Measurements from ENCODE around the gene SYNPO2.

SYNPO2 gene

GRCh38 chr4:118948545-118949144, 60.0 kb downstream of the SYNPO2 start:
- TF ChIP-seq JUND (IDR thresholded peaks at IDR 0.05; ENCODE audit: low read depth), result no peak
- DNase-seq (ENCODE audit: low read depth in 1 of 2, low spot score in 1 of 2), result no peak

GRCh38 chr4:118950224-118950623, 61.6 kb downstream of the SYNPO2 start:
- TF ChIP-seq JUND (IDR thresholded peaks at IDR 0.05; ENCODE audit: low read depth), result no peak
- in situ Hi-C loops (cut with HindIII; ENCODE audit: low pct_unique_long_range_greater_than_20kb, low sequenced_read_pairs), result no loop called here
- DNase-seq (ENCODE audit: low read depth in 1 of 2, low spot score in 1 of 2), result no peak

More at GRCh38 chr4:118948545-118949144, 60.0 kb downstream of the SYNPO2 start:
- in situ Hi-C loops (cut with HindIII; ENCODE audit: low pct_unique_long_range_greater_than_20kb, low sequenced_read_pairs), result no loop called here

GRCh38 chr4:118950929-118951570, 62.4 kb downstream of the SYNPO2 start:
- no peak for DNase-seq (ENCODE audit: low read depth in 1 of 2, low spot score in 1 of 2)
- TF ChIP-seq JUND (IDR thresholded peaks at IDR 0.05; ENCODE audit: low read depth), result no peak
- in situ Hi-C loops (cut with HindIII; ENCODE audit: low pct_unique_long_range_greater_than_20kb, low sequenced_read_pairs), result no loop called here

GRCh38 chr4:118953276-118953675, 64.6 kb downstream of the SYNPO2 start:
- no peak for TF ChIP-seq JUND (IDR thresholded peaks at IDR 0.05; ENCODE audit: low read depth)
- in situ Hi-C loops (cut with HindIII; ENCODE audit: low pct_unique_long_range_greater_than_20kb, low sequenced_read_pairs), result no loop called here
- no peak for DNase-seq (ENCODE audit: low read depth in 1 of 2, low spot score in 1 of 2)

GRCh38 chr4:118954246-118954645, 65.6 kb downstream of the SYNPO2 start:
- in situ Hi-C loops (cut with HindIII; ENCODE audit: low pct_unique_long_range_greater_than_20kb, low sequenced_read_pairs), result no loop called here
- DNase-seq (ENCODE audit: low read depth in 1 of 2, low spot score in 1 of 2), result peak in 1 of 2 experiments; percentile 36
- TF ChIP-seq JUND (IDR thresholded peaks at IDR 0.05; ENCODE audit: low read depth), result no peak

- DNase-seq (ENCODE audit: low read depth in 1 of 2, low spot score in 1 of 2), result no peak
Measured at GRCh38 chr4:118955515-118955914, 66.9 kb downstream of the SYNPO2 start.

GRCh38 chr4:118957722-118958445, 69.2 kb downstream of the SYNPO2 start:
- TF ChIP-seq JUND (IDR thresholded peaks at IDR 0.05; ENCODE audit: low read depth), result no peak
- DNase-seq (ENCODE audit: low read depth in 1 of 2, low spot score in 1 of 2), result no peak
- in situ Hi-C loops (cut with HindIII; ENCODE audit: low pct_unique_long_range_greater_than_20kb, low sequenced_read_pairs), result no loop called here

More at GRCh38 chr4:118955515-118955914, 66.9 kb downstream of the SYNPO2 start:
- TF ChIP-seq JUND (IDR thresholded peaks at IDR 0.05; ENCODE audit: low read depth), result no peak
- in situ Hi-C loops (cut with HindIII; ENCODE audit: low pct_unique_long_range_greater_than_20kb, low sequenced_read_pairs), result no loop called here

GRCh38 chr4:118962540-118962939, 73.9 kb downstream of the SYNPO2 start:
- in situ Hi-C loops (cut with HindIII; ENCODE audit: low pct_unique_long_range_greater_than_20kb, low sequenced_read_pairs), result no loop called here
- no peak for TF ChIP-seq JUND (IDR thresholded peaks at IDR 0.05; ENCODE audit: low read depth)
- DNase-seq (ENCODE audit: low read depth in 1 of 2, low spot score in 1 of 2), result no peak

- in situ Hi-C loops (cut with HindIII; ENCODE audit: low pct_unique_long_range_greater_than_20kb, low sequenced_read_pairs), result no loop called here
- DNase-seq (ENCODE audit: low read depth in 1 of 2, low spot score in 1 of 2), result no peak
- no peak for TF ChIP-seq JUND (IDR thresholded peaks at IDR 0.05; ENCODE audit: low read depth)
Measured at GRCh38 chr4:118964891-118965411, 76.3 kb downstream of the SYNPO2 start.

GRCh38 chr4:118967393-118967792, 78.7 kb downstream of the SYNPO2 start:
- in situ Hi-C loops (cut with HindIII; ENCODE audit: low pct_unique_long_range_greater_than_20kb, low sequenced_read_pairs), result no loop called here
- no peak for TF ChIP-seq JUND (IDR thresholded peaks at IDR 0.05; ENCODE audit: low read depth)
- no peak for DNase-seq (ENCODE audit: low read depth in 1 of 2, low spot score in 1 of 2)

- in situ Hi-C loops (cut with HindIII; ENCODE audit: low pct_unique_long_range_greater_than_20kb, low sequenced_read_pairs), result no loop called here
- DNase-seq (ENCODE audit: low read depth in 1 of 2, low spot score in 1 of 2), result peak in 1 of 2 experiments; percentile 83
- no peak for TF ChIP-seq JUND (IDR thresholded peaks at IDR 0.05; ENCODE audit: low read depth)
Measured at GRCh38 chr4:118968005-118968404, 79.4 kb downstream of the SYNPO2 start.

GRCh38 chr4:118968813-118969212, 80.2 kb downstream of the SYNPO2 start:
- no peak for TF ChIP-seq JUND (IDR thresholded peaks at IDR 0.05; ENCODE audit: low read depth)
- in situ Hi-C loops (cut with HindIII; ENCODE audit: low pct_unique_long_range_greater_than_20kb, low sequenced_read_pairs), result no loop called here
- no peak for DNase-seq (ENCODE audit: low read depth in 1 of 2, low spot score in 1 of 2)

- peak in 1 of 2 experiments; percentile 67 for DNase-seq (ENCODE audit: low read depth in 1 of 2, low spot score in 1 of 2)
Measured at GRCh38 chr4:118969359-118969758, 80.7 kb downstream of the SYNPO2 start.

More at GRCh38 chr4:118969359-118969758, 80.7 kb downstream of the SYNPO2 start:
- no peak for TF ChIP-seq JUND (IDR thresholded peaks at IDR 0.05; ENCODE audit: low read depth)
- in situ Hi-C loops (cut with HindIII; ENCODE audit: low pct_unique_long_range_greater_than_20kb, low sequenced_read_pairs), result no loop called here
